ENCODE measurements around the gene ITGB4. TPM values are rescaled to one million over a fixed set of nuclear protein-coding genes. Genes with fewer than 3 reads are reported as not detected.

ITGB4 gene
- total and polyA plus RNA-seq, 2 of the 13 experiments (the other 11 are each of a cell fraction or from before 2014, with no cell fraction given): 6.9 to 14.5 TPM

GRCh38 chr17:75795820-75796607, 74.8 kb downstream of the ITGB4 start (continued):
- no peak for TF ChIP-seq MTERF4 (CRISPR knock-in tag; IDR thresholded peaks at IDR 0.05)
- no peak for TF ChIP-seq HHEX (CRISPR knock-in tag; IDR thresholded peaks at IDR 0.05)
- TF ChIP-seq HNF4A (CRISPR knock-in tag; IDR thresholded peaks at IDR 0.05): peak; percentile 46
- no peak for TF ChIP-seq TFE3 (CRISPR knock-in tag; IDR thresholded peaks at IDR 0.05)
- TF ChIP-seq ZNF101 (CRISPR knock-in tag; IDR thresholded peaks at IDR 0.05; ENCODE audit: borderline replicate concordance, low read depth): no peak
- no peak for TF ChIP-seq ZNF329 (CRISPR knock-in tag; IDR thresholded peaks at IDR 0.05; ENCODE audit: low read depth)
- TF ChIP-seq BCL3 (CRISPR knock-in tag; IDR thresholded peaks at IDR 0.05): no peak
- TF ChIP-seq ZNF546 (CRISPR knock-in tag; conservative IDR thresholded peaks at IDR 0.05): no peak
- TF ChIP-seq YEATS2 (CRISPR knock-in tag; IDR thresholded peaks at IDR 0.05; ENCODE audit: borderline replicate concordance): no peak
- TF ChIP-seq ZBTB34 (CRISPR knock-in tag; IDR thresholded peaks at IDR 0.05): no peak
- TF ChIP-seq SP1 (IDR thresholded peaks at IDR 0.05): no peak
- no peak for TF ChIP-seq SP1 (CRISPR knock-in tag; IDR thresholded peaks at IDR 0.05)
- TF ChIP-seq ZNF567 (CRISPR knock-in tag; IDR thresholded peaks at IDR 0.05; ENCODE audit: borderline replicate concordance): no peak
- TF ChIP-seq GPN1 (CRISPR knock-in tag; IDR thresholded peaks at IDR 0.05; ENCODE audit: borderline replicate concordance): no peak
- TF ChIP-seq ZNF558 (CRISPR knock-in tag; IDR thresholded peaks at IDR 0.05; ENCODE audit: borderline replicate concordance): no peak
- 0 out of 2 replicates have a peak, but pooled peaks have one; percentile 29 for TF ChIP-seq SAP130 (CRISPR knock-in tag; IDR thresholded peaks at IDR 0.05; ENCODE audit: low read depth)
- no peak for TF ChIP-seq IRF1 (CRISPR knock-in tag; IDR thresholded peaks at IDR 0.05; ENCODE audit: low read depth)
- TF ChIP-seq NFE2L1 (CRISPR knock-in tag; IDR thresholded peaks at IDR 0.05; ENCODE audit: borderline replicate concordance): no peak
- TF ChIP-seq TEAD3 (CRISPR knock-in tag; optimal IDR thresholded peaks at IDR 0.05; ENCODE audit: borderline replicate concordance): peak; percentile 9
- TF ChIP-seq ZMYM4 (CRISPR knock-in tag; IDR thresholded peaks at IDR 0.05): no peak
- TF ChIP-seq ZNF552 (CRISPR knock-in tag; IDR thresholded peaks at IDR 0.05; ENCODE audit: borderline replicate concordance): no peak
